Endothelial cell of umbilical vein (primary cell): ENCODE data around the gene DR1. TPM values are rescaled to one million over a fixed set of nuclear protein-coding genes. Genes with fewer than 3 reads are reported as not detected.

ENCODE experiments used
- BruUV-seq: library from RNA; stranded (reverse); fragments of 400-500 nt; replicated peaks from 2 replicates; lab custom pipeline; 2021; lab: Mats Ljungman, UMichigan
- CTCF ChIA-PET: fragments of 300-600, 350-600 bp; sonication (Branson Sonifier 250); formaldehyde crosslinking; loops from one replicate; lab custom pipeline; 2021; ENCODE audit warnings: antibody characterized with exemption, inconsistent platforms; lab: Charles Lee
- POLR2A ChIA-PET: fragments of 300-600, 350-600 bp; sonication (Branson Sonifier 250); formaldehyde crosslinking; loops from one replicate; lab custom pipeline; 2021; ENCODE audit warnings: antibody characterized with exemption, inconsistent platforms; lab: Charles Lee
- DNase-seq: peaks from one replicate; pipeline ENCODE4 v3.0.0-alpha.2; 2011; ENCODE audit warnings: low read depth, low spot score
- FAIRE-seq: peaks from 2 replicates; lab custom pipeline; 2011; peaks lifted over from hg19 to GRCh38; lab: Jason Lieb, UNC
- H2AFZ ChIP-seq: 2 replicates; pipeline ENCODE4 v1.6.0; 2012; ENCODE audit warnings: low read depth, low read length, control low read depth, inconsistent platforms
- H3K27ac ChIP-seq: 2 replicates; pipeline ENCODE4 v1.5.1; 2011; ENCODE audit warnings: low read depth, mild to moderate bottlenecking, control low read depth, low read length, moderate library complexity; ENCODE audit not compliant: insufficient read depth
- H3K27me3 ChIP-seq, 2 experiments: 2 replicates each; pipeline versions ENCODE4 v1.6.0 to v1.6.1; 2011; ENCODE audit warnings: low read length in 2 of 2, mixed read lengths in 1 of 2; ENCODE audit not compliant: control insufficient read depth in 2 of 2, insufficient read depth in 2 of 2
- H3K36me3 ChIP-seq, 2 experiments: 2 replicates in 1 of 2; 3 replicates in 1 of 2; pipeline ENCODE4 v1.5.1; 2011; ENCODE audit warnings: low read length in 2 of 2, mild to moderate bottlenecking in 1 of 2, moderate library complexity in 1 of 2; ENCODE audit not compliant: control insufficient read depth in 2 of 2, insufficient read depth in 2 of 2; ENCODE audit errors: extremely low read depth in 1 of 2
- H3K4me1 ChIP-seq: 3 replicates; pipeline ENCODE4 v1.5.1; 2011; ENCODE audit warnings: mild to moderate bottlenecking, low read length; ENCODE audit not compliant: control insufficient read depth, insufficient read depth; ENCODE audit errors: extremely low read depth
- H3K4me2 ChIP-seq: 2 replicates; pipeline ENCODE4 v1.6.1; 2011; ENCODE audit warnings: low read length, control low read depth, mixed read lengths; ENCODE audit not compliant: insufficient read depth
- H3K4me3 ChIP-seq, 3 experiments: fragments of 200-600 bp in 1 of 3; sonication (generic), shearing (Covaris generic) in 1 of 3; replicated peaks in 1 of 3; 2 replicates each; pipeline ENCODE4 v1.5.1; 2011 to 2016; ENCODE audit warnings: control low read depth in 3 of 3, low read length in 3 of 3, mild to moderate bottlenecking in 2 of 3, inconsistent platforms in 1 of 3, low read depth in 1 of 3, moderate library complexity in 1 of 3; ENCODE audit not compliant: insufficient read depth in 1 of 3
- H3K79me2 ChIP-seq: 2 replicates; pipeline ENCODE4 v1.6.0; 2012; ENCODE audit warnings: low read length, inconsistent platforms; ENCODE audit not compliant: control insufficient read depth, insufficient read depth
- H3K9ac ChIP-seq: replicated peaks from 2 replicates; pipeline ENCODE3; 2011; ENCODE audit warnings: low read length, control low read depth; ENCODE audit not compliant: insufficient read depth; ENCODE audit errors: extremely low read depth
- H3K9me1 ChIP-seq: replicated peaks from 3 replicates; pipeline ENCODE4 v1.6.0; 2011; ENCODE audit warnings: mild to moderate bottlenecking, low read length; ENCODE audit not compliant: control insufficient read depth, insufficient read depth; ENCODE audit errors: extremely low read depth
- H3K9me3 ChIP-seq: replicated peaks from 2 replicates; pipeline ENCODE4 v1.5.1; 2012; ENCODE audit warnings: low read length, inconsistent platforms; ENCODE audit not compliant: control insufficient read depth, insufficient read depth
- H4K20me1 ChIP-seq: replicated peaks from 2 replicates; pipeline ENCODE3; 2011; ENCODE audit warnings: mild to moderate bottlenecking, low read length; ENCODE audit not compliant: control insufficient read depth, insufficient read depth; ENCODE audit errors: extremely low read depth
- EZH2 ChIP-seq: IDR thresholded peaks from 2 replicates; pipeline ENCODE4 v1.6.1; 2012; ENCODE audit warnings: borderline replicate concordance, low read depth, mild to moderate bottlenecking, moderate library complexity, low read length, inconsistent platforms; ENCODE audit not compliant: severe bottlenecking
- FOS ChIP-seq: IDR thresholded peaks from 2 replicates; pipeline ENCODE4 v1.6.1; 2011; ENCODE audit warnings: mild to moderate bottlenecking, low read length, moderate library complexity, borderline replicate concordance; ENCODE audit not compliant: insufficient read depth
- GATA2 ChIP-seq: IDR thresholded peaks from 2 replicates; pipeline ENCODE4 v1.7.0; 2011; ENCODE audit warnings: low read depth, mild to moderate bottlenecking, moderate library complexity, mixed read lengths, low read length; ENCODE audit not compliant: insufficient read length, insufficient read depth
- JUN ChIP-seq: IDR thresholded peaks from 2 replicates; pipeline ENCODE4 v1.6.1; 2011; ENCODE audit warnings: borderline replicate concordance, low read depth; ENCODE audit not compliant: insufficient read length, insufficient read depth
- MYC ChIP-seq: IDR thresholded peaks from one replicate; pipeline ENCODE4 v1.6.1; 2011; ENCODE audit warnings: mild to moderate bottlenecking, low read depth, low read length
- POLR2A ChIP-seq: IDR thresholded peaks from 2 replicates; pipeline ENCODE4 v1.6.1; 2012; ENCODE audit warnings: low read depth, mild to moderate bottlenecking, control low read depth, low read length
- POLR2AphosphoS5 ChIP-seq: IDR thresholded peaks from 2 replicates; pipeline ENCODE4 v1.6.1; 2012; ENCODE audit warnings: low read depth, mild to moderate bottlenecking, control low read depth, low read length, moderate library complexity; ENCODE audit not compliant: insufficient read depth
- dilution Hi-C: fragments of 300-500 bp; cut with MboI; formaldehyde crosslinking; loops from one replicate; pipeline ENCODE4 v1.15.0; 2019; ENCODE audit warnings: low sequenced_read_pairs; ENCODE audit not compliant: extremely low pct_ligation_motif_present
- intact Hi-C: fragments of 100-400 bp; cut with micrococcal nuclease; formaldehyde crosslinking; loops from one replicate; pipeline ENCODE4 v1.10.0; 2022
- polyA plus RNA-seq, 4 experiments: library from polyadenylated mRNA; depleted of rRNA in 3 of 4; stranded (reverse) in 3 of 4; unstranded in 1 of 4; fragments of >200 nt; gene quantifications; 2 replicates each; pipeline versions ENCODE4 v1.2.1 to v1.2.3, GENCODE V29; 2011 to 2012; ENCODE audit warnings: missing spikeins in 1 of 4
- total RNA-seq: library from RNA; stranded (reverse); gene quantifications from 2 replicates; pipeline ENCODE4 v1.2.3, GENCODE V29; 2021
- TF ChIP-seq, protein P1 (sequence below), 2 donors: IDR thresholded peaks; 1 replicate in 1 of 2; 2 replicates in 1 of 2; pipeline ENCODE4 v1.5.1; 2011; ENCODE audit warnings: low read length in 2 of 2, mild to moderate bottlenecking in 2 of 2, moderate library complexity in 2 of 2, control low read depth in 1 of 2, inconsistent platforms in 1 of 2, low read depth in 1 of 2; ENCODE audit not compliant: insufficient read depth in 1 of 2; ENCODE audit errors: extremely low read depth in 1 of 2
- TF ChIP-seq, protein P2 (sequence below): IDR thresholded peaks from 2 replicates; pipeline ENCODE4 v1.6.1; 2011; ENCODE audit not compliant: insufficient read depth, insufficient read length

Gene DR1
- total and polyA plus RNA-seq, 2 donors (not counting 3 experiments of a cell fraction or from before 2014, with no cell fraction given): 11.7 to 49.4 TPM

DNA sequence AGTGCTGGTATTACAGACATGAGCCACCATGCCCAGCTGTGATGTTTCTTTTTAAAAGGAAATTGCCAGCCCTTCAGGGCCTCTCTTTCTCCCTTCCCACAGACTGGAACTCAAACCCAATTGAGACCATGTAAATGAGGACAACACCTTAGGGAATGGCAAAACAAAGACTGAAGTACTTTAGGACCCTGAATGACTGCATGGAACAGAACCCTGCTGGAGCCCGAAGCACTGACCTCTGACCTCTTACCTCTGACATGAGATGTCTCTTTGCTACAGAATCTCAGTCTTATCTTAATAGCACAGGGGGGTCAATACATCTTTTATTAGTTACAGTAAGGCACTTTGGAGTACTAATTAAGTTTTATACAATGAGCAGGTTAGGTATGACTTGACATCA is 15.5 kb upstream of the DR1 start:
- H3K27me3 ChIP-seq: no peaks in the 10 kb centered on the region
- H3K9me1 ChIP-seq: no peaks in the 10 kb centered on the region
- H3K4me2 ChIP-seq: no peak overlapping the region
- no peaks in the 10 kb centered on the region for H3K9me3 ChIP-seq
- no peak overlapping the region for H2AFZ ChIP-seq
- no peaks in the 10 kb centered on the region for H4K20me1 ChIP-seq
- no peak overlapping the region for H3K4me3 ChIP-seq
- TF ChIP-seq MYC (no peak), GATA2 (no peak), POLR2A (no peak), FOS (no peak), JUN (no peak), EZH2 (no peak), POLR2AphosphoS5 (no peak)
- TF ChIP-seq, protein P1, sequence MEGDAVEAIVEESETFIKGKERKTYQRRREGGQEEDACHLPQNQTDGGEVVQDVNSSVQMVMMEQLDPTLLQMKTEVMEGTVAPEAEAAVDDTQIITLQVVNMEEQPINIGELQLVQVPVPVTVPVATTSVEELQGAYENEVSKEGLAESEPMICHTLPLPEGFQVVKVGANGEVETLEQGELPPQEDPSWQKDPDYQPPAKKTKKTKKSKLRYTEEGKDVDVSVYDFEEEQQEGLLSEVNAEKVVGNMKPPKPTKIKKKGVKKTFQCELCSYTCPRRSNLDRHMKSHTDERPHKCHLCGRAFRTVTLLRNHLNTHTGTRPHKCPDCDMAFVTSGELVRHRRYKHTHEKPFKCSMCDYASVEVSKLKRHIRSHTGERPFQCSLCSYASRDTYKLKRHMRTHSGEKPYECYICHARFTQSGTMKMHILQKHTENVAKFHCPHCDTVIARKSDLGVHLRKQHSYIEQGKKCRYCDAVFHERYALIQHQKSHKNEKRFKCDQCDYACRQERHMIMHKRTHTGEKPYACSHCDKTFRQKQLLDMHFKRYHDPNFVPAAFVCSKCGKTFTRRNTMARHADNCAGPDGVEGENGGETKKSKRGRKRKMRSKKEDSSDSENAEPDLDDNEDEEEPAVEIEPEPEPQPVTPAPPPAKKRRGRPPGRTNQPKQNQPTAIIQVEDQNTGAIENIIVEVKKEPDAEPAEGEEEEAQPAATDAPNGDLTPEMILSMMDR (IDR thresholded peaks at IDR 0.05; ENCODE audit: extremely low read depth in 1 of 2, insufficient read depth in 1 of 2, low read depth in 1 of 2, low read length in 2 of 2): no peak
- TF ChIP-seq, protein P2, sequence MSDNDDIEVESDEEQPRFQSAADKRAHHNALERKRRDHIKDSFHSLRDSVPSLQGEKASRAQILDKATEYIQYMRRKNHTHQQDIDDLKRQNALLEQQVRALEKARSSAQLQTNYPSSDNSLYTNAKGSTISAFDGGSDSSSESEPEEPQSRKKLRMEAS: no peak
- no peak overlapping the region for H3K9ac ChIP-seq
- intact Hi-C loops (no loop called here), dilution Hi-C loops (no loop called here)
- ChIA-PET POLR2A (no interaction called here), CTCF (interaction anchor here (1.2 to 1.5 kb wide), 2 partner anchors 9 to 25 kb away, joined by 4 to 5 read pairs; no protein-coding TSS in a partner anchor)
- no peaks in the 10 kb centered on the region for H3K4me1 ChIP-seq
- FAIRE-seq (no peak), DNase-seq (no peak)
- H3K79me2 ChIP-seq: no peaks in the 10 kb centered on the region
- no peak overlapping the region for H3K27ac ChIP-seq
- BruUV-seq: no TSS peak
- H3K36me3 ChIP-seq: no peaks in the 10 kb centered on the region
